ENCODE measurements around the gene MAPK7. TPM values are rescaled to one million over a fixed set of nuclear protein-coding genes. Genes with fewer than 3 reads are reported as not detected.

Gene MAPK7
- 10 to 100 TPM; 15.9 to 17.8 TPM for total RNA-seq

DNA sequence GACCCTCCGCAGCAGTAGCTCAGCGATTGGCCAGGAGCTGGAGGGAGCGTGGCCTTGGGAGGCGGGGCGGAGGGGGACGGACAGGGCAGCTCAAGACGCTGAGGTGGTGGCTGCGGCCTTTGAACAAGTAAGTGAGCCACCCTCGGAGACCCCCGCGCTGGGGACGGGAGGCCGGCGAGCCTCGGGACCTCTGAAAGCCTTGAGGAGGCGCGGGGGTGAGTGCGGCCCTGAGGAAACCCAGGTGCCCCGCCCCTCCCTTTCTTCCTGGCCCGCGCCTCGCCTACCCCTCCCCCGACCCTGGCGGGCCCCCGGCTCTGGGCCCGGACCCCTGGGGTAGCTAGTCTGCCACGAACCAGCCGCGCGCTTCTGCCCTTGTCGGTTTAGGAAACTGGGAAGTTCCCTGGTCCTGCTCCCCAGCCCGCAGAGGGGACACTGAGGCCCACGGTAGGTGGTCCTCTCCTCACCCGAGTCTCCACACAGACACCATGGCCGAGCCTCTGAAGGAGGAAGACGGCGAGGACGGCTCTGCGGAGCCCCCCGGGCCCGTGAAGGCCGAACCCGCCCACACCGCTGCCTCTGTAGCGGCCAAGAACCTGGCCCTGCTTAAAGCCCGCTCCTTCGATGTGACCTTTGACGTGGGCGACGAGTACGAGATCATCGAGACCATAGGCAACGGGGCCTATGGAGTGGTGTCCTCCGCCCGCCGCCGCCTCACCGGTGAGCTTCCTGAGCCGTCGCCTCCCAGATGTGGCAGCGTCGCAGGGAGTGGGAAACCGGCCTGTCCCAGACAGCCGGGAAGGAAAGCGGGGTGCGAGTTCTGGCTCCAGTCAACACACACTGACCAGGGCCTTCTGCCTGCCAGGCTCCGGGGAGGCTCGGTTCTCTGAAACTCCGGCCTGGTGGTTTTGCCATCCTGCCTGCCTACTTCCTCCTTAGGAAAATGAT lies at the start of gene MAPK7:
TSS of gene MAPK7 (plus strand) at position 83 of the 945 bp plus-strand sequence. CDS start at position 486, 403 bp downstream.
- H3K9me3 ChIP-seq: no peaks in the 10 kb centered on the region
- TF ChIP-seq, protein P1, sequence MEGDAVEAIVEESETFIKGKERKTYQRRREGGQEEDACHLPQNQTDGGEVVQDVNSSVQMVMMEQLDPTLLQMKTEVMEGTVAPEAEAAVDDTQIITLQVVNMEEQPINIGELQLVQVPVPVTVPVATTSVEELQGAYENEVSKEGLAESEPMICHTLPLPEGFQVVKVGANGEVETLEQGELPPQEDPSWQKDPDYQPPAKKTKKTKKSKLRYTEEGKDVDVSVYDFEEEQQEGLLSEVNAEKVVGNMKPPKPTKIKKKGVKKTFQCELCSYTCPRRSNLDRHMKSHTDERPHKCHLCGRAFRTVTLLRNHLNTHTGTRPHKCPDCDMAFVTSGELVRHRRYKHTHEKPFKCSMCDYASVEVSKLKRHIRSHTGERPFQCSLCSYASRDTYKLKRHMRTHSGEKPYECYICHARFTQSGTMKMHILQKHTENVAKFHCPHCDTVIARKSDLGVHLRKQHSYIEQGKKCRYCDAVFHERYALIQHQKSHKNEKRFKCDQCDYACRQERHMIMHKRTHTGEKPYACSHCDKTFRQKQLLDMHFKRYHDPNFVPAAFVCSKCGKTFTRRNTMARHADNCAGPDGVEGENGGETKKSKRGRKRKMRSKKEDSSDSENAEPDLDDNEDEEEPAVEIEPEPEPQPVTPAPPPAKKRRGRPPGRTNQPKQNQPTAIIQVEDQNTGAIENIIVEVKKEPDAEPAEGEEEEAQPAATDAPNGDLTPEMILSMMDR (IDR thresholded peaks at IDR 0.05): no peak
- peaks cover 0 to 21% of the 10 kb centered on the region in 2 donors for H3K4me1 ChIP-seq
- peak within 1 kb of the TSS; percentile 95 for H3K27ac ChIP-seq
- no peaks in the 10 kb centered on the region for H3K27me3 ChIP-seq
- peaks cover 42% of the 10 kb centered on the region for H3K36me3 ChIP-seq
- DNase-seq (ENCODE audit: low spot score): no peak
- H3K4me3 ChIP-seq: peak within 1 kb of the TSS; percentile 91 to 98

DNA sequence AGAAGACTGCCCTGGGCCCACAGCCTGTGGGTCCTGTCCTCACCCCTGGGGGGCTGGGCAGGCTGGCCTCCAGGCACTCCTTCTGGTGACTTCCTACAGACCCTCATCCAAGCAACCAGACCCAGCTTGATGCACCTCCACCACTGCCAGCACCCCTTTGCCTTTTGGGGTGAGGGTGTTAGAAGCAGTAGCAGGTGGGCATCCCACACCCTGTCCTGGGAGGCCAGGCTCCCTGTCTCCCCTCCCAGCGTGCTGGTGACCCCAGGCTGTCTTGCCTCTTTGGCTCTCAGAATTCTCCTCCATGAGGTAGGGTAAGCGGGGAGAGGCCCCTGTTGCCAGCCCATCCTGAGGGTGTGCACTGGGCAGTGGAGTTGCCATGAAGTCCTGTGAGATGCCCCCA lies 49.2 kb upstream of the MAPK7 start:
- Histone ChIP-seq H3K27me3 (no peaks in the 10 kb centered on the region), H3K36me3 (peaks cover 24% of the 10 kb centered on the region), H3K27ac (no peak overlapping the region), H3K9me3 (peaks cover 0 to 3% of the 10 kb centered on the region in 2 donors), H3K4me1 (peaks cover 0 to 11% of the 10 kb centered on the region in 2 donors), H3K4me3 (no peak overlapping the region)
- no peak for DNase-seq (ENCODE audit: low spot score)
- TF ChIP-seq, protein P1 (IDR thresholded peaks at IDR 0.05): no peak

DNA sequence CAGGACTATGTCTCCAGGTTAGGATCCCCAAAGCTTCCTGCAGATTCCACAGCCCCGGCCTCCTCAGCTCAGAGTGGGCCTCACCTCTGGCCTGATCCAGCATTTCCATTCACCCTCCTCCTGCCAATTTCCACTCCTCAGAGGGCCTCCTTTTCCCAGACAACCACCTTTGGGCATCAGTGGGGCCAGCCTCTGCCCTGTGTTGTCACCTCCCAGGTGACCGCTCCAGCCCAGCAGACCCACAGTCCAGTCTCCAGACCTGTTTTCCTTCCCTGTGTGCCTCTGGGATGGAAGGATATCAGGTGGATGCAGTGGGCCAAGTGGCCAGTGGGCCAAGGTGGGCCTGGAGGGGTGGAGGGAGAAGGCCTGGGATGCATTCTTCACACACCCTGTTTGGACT lies 48.5 kb upstream of the MAPK7 start:
- Histone ChIP-seq H3K9me3 (peaks cover 0 to 3% of the 10 kb centered on the region in 2 donors), H3K36me3 (peaks cover 29% of the 10 kb centered on the region), H3K27me3 (no peaks in the 10 kb centered on the region), H3K4me3 (no peak overlapping the region), H3K27ac (no peak overlapping the region), H3K4me1 (peaks cover 0 to 11% of the 10 kb centered on the region in 2 donors)
- TF ChIP-seq, protein P1 (IDR thresholded peaks at IDR 0.05): no peak
- DNase-seq (ENCODE audit: low spot score): no peak

GRCh38 chr17:19330271-19330670 lies 48.0 kb upstream of the MAPK7 start:
- H3K27me3 ChIP-seq: no peaks in the 10 kb centered on the region
- H3K9me3 ChIP-seq: peaks cover 0 to 3% of the 10 kb centered on the region in 2 donors
- DNase-seq (ENCODE audit: low spot score): no peak
- H3K4me3 ChIP-seq: no peak overlapping the region
- H3K4me1 ChIP-seq: peaks cover 0 to 11% of the 10 kb centered on the region in 2 donors
- TF ChIP-seq, protein P1 (IDR thresholded peaks at IDR 0.05): no peak
- no peak overlapping the region for H3K27ac ChIP-seq
- peaks cover 29% of the 10 kb centered on the region for H3K36me3 ChIP-seq

GRCh38 chr17:19331134-19331533 lies 47.2 kb upstream of the MAPK7 start:
- no peak overlapping the region for H3K27ac ChIP-seq
- peaks cover 29% of the 10 kb centered on the region for H3K36me3 ChIP-seq
- TF ChIP-seq, protein P1 (IDR thresholded peaks at IDR 0.05): no peak

More at GRCh38 chr17:19331134-19331533, 47.2 kb upstream of the MAPK7 start:
- Histone ChIP-seq H3K4me1 (peaks cover 0 to 16% of the 10 kb centered on the region in 2 donors), H3K4me3 (no peak overlapping the region), H3K27me3 (no peaks in the 10 kb centered on the region), H3K9me3 (no peaks in the 10 kb centered on the region)
- no peak for DNase-seq (ENCODE audit: low spot score)

Measured in right atrium auricular region (tissue), 2 donors.